Measurements from ENCODE around the gene JMJD4.
"Not testable (repeated sequence)": the region's sequence is repeated elsewhere in the genome, so short reads cannot be mapped to it uniquely, and the experiment has no call there.

JMJD4 gene

DNA sequence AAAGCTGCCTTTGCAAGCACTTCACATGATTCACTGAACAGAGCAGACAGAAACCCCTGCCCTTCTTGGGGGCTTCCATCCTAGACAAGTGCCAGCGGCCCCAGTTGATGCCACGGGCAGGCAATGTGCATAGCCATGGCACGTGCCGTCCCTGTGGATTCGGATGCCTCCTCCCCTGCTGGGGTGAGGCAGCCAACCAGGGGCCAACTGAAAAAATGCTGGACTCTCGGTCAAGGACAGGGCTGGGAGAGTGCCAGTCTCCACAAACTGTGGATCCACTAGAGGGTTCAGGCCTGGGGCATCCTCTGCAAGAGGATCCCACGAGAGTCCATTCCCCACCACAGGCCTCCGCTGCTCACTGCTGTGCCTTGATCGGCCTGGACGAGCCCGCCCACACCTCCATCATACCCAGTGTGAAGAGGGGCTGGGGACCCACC is 3.8 kb downstream of the JMJD4 start:
- no peak for DNase-seq

DNA sequence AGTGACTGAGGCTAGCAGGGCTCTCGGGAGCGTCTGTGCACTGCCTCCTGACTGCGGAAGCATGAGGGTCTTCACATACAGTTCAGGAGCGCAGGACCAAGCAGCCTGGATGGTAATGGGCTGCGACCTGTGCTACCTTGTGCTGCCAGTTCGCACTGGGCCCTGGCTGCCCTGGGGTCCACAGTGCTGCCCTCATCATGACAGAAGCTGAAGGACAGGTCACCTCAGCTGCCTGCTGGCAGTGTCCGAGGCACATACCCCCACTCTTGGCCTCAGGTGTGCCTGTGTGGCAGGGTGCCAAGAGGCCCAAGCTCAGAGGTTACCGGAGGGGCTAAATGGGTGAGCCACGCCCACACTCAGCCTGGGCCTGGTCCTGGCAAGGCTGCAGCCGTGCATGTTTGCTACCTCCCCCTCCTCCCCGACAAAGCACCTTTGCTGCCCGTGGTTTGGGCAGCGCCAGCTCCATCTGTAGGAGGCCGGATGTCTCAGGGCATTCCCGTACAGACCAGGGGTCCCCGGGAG is 4.4 kb downstream of the JMJD4 start:
- DNase-seq = no peak

DNA sequence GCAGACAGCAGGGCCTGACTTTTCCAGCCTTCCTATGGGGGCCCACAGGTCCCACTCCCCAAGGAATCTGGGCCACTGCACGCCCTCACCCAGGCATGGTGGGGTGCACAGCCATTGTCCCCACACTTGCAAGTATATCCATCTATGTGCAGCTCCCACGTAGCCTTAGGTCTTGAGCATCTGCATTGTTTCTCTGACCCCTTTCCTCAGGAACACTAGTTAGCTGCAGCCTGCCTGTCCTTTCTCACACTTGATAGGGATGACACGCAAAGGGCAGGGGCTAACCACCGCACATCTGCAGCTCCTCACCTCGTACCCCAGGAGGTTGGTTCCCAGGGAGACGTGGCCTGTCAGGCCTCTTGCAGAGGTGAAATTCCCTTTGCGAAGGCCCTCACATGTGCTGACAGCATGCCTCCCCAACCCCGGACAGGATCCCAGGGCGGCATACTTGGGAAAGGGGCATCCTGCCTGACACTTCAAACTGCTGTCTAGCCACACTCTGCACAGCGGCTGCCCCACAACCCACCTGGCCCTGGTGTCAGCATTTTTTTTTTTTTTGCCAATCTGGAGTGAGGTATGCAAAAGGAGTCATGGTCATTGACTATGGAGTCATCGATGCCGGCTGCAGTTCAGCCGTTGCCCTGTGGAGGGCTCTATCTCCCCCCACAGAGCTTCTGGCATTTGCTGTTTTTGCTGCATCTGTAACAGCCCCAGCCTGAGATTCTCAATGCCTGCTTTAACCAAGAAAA is 5.0 kb downstream of the JMJD4 start:
- DNase-seq = peak in 1 of 2 experiments; percentile 44

DNA sequence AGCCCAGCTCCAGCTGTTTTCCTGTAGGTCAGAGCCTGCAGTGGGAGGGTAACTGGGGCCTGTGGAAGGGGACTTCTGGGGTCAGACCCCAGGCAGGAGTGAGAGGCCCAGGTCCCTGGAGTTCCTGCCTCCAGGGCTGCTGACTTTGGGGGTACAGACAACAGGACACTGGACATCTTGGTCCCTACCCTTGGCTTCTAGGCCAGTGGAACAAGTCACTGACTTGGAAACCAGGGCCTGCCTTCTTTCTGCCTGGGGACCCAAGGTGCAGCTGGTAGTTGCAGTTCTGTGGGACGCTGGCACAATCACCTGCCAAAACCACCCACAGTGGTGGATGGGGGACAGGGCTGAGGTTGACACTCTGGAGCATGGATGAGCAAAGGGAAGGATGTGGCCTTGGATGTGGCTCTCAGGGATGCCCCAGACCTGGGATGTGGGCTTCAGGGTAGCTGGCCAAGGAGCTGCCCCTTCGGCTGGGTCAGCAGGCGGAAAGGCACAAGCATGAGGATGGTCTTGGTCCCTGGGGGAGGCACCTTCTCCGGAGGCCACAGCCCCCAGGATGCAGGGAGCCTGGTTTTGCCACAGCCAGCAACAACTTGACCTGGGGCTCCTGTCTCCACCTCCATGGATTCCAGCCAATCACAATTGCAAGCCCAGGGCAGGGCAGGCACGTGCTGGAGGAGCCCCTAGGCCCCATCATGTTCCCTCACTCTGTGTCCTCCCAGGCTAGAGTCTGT is 5.8 kb downstream of the JMJD4 start:
- DNase-seq = no peak

DNA sequence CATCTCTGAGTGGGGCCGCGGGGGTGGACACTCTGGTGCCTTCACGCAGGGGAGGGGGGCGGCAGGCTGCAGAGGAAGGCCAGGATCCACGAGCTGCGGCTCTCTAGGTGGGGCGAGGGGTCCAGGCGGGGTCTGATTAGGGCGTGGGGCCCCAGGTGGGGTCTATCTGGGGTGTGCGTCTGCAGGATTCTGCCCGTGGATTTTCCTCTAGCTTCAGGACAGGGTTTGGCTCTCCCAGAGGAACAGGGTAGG is 6.3 kb downstream of the JMJD4 start:
- no peak for DNase-seq

DNA sequence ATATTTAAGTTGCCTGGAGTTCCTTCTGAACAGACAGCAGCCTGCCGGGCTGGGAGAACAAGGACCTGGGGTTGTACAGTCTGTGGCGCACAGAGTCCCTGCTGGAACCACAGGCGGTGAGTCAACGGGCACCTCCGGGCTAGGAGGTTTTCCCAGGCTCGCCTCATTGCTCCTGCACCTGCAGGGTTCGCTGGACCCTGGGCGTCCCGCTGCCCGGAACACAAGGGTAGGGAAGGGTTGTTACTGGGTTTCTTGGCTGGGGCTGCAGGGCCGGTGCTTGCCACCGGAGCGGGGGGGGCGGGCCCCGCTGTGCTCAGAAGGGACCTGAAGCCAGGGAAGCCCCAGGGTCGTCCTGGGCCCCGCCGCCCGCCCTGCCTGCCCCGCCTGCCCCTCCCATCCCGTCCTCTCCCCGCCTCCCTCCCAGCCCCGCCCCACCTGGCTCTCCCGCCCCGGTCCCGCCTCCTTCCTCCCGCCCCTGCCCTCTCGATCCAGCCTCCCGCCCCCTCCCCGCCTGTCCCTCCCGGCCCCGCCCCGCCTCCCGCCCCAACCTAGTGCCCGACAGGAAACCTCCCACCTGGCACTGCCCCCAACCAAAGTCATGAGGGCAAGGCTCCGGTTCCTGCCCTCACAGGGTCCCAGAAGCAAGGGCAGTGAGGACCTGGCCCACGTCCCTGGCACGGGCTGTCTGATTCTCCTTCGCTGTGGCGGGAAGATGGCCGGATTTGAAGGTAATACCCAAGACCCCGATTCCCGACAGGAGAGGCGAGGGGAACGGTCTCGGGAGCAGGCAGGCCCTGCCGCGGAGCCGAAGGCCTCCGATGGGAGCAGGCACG is 6.8 kb downstream of the JMJD4 start:
- peak; percentile 60 to 75 for DNase-seq

DNA sequence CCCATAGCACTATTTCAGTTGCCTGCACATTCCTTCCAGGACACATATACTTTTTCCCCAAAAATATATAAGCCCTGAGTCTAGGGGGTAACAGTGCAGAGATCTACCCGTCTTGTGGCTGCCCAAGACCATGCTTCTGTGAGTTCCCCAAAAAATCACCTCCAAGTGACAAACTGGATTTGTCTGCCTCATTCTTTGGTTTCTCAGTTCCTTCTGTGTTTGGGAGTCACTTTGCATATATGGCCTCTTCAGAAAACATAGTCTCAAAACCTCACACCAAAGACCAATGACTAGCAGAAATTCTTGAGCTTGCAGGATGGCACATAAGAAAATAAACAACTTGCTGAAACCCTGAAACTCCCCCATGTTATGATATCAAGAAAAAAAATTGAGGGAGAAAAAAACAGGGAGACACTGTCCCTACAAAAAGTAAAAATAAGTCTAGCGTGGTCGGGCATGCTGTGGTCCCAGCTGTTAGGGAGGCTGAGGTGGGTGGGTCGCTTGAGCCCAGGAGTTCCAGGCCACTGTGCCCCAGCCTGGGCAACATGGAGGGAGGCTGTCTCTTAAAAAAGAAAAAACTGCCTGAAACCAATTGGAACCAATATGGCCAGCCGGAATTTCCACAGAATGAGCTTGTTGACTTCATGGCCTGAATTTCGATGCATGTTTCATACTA is 8.0 kb downstream of the JMJD4 start:
- no peak for DNase-seq

DNA sequence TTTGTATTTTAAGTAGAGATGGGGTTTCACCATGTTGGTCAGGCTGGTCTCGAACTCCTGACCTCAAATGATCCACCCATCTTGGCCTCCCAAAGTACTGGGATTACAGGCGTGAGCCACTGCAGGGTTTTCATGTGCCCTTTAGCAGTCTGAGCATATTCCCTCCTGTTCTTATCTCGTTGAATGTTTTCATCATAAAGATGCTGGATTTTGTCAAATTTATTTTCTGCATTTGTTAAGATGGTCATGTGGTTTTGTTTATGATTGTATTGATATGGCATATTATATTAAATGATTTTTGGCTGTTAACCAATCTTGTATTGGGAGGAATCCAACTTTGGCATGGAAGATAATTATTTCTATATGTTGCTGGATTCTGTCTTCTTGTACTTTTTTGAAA is 8.8 kb downstream of the JMJD4 start:
- no peak for DNase-seq

DNA sequence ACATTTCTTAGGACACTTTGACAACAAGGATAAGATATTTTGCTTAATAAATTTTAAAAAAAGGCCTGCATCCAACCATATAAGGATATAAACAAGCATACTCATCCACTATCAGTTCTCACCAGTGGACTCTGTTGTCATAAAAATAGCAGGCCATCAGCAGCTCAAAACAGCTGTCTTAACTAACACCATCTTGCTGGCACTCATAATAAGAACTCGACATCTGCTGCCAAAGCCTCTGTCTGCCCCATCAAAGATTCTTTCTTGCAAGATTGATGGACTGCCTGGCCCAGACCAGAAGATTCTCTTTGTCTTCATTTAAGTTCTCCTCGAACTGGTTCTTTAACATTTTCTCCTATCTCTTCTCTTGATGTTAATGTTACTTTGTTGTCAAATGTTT is 10.1 kb downstream of the JMJD4 start:
- DNase-seq = no peak

DNA sequence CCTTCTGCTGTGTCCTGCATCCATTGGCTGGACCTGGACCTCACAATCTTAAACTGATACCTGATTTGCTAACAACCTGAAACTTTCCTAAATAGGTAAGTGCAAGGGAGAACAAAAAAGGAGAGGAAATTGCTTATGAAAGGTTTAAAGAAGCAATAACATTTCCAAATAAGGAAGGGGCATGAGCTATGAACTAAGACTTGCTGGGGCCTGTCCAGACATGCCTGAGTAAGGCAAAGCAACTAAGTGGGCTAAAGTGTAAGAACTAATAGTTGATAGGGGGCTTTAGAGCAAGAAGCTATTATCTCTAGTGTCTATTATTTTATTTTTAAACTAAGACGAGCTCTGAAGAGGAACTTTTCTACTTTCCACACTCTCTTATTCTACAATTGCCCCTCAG is 11.6 kb downstream of the JMJD4 start:
- no peak for DNase-seq

DNA sequence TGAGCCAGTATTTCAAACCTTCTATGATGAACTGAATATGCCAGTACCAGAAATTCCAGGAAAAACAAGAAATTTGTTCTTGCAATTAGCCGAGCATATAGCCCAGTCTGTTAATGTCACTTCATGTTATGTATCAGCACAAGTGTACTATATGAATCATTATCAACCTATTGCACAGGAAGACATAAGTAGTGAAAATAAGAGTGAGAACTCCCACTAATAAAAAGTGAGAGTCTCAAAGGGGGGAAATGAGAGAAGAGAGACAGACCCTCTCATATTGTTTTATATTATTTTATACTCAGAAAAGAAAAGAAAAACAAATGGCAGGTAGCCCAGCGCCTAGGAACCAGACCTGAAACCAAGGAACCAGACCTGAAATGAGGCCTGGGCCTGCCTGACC is 16.2 kb downstream of the JMJD4 start:
- no peak for DNase-seq

DNA sequence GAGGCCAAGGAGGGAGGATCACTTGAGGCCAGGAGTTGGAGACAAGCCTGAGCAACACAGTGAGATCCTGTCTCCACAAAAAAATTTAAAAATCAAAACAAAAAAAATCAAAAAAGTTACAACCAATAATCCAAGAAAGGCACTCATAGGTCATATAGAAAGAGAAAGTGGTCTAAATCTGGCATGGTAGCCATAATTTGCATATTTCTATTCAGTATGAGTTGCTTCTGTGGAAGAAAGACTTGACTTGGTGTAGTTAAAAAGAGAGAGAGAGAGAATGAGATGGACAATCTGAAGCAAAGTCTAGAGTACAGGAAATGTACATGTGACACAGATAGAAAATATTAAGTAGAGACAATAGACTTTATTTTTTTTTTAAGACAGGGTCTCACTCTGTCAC is 22.5 kb downstream of the JMJD4 start:
- no peak for DNase-seq

DNA sequence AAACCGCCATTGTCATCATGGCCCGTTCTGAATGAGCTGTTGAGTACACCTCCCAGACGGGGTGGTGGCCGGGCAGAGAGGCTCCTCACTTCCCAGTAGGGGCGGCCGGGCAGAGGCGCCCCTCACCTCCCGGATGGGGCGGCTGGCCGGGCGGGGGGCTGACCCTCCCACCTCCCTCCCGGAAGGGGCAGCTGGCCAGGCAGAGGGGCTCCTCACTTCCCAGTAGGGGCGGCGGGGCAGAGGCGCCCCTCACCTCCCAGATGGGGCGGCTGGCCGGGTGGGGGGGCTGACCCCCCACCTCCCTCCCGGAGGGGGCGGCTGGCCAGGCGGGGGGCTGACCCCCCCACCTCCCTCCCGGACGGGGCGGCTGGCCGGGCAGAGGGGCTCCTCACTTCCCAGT is 24.6 kb downstream of the JMJD4 start:
- not testable (repeated sequence) for DNase-seq

DNA sequence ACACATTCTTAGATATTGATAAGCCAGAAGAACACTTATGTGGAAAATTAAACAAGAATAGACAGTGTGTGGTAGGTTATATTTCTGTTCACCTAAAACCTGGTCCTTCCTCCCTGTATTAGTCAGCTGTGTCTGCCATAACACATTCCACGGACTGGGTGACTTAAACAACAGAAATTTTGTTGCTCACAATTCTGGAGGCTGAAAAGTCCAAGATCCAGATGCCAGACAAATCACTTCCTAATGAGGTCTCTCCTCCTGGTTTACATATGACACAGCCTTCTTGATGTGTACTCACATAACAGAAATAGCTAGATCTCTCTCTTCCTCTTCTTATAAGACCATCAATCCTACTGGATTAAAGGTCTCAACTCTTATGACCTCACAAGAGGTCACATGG is 25.7 kb downstream of the JMJD4 start:
- no peak for DNase-seq

DNA sequence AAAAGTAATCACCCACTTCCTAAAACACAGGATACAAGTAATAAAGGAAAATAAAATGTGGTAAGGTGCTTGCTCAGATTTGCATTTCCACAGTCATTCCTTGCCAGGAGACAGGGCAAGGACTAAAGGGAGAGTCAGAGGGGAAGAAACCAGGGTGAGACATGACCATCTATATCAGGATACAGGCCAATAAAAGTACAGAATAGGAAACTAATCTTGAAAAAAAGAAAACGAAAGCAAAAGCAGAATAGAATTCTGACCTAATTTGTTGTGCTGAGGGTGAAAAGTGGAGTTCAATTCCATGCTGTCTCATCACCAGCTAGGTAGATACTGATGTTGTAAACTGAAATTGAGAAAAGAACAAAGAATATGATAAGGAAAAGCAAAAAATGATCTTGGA is 27.3 kb downstream of the JMJD4 start:
- no peak for DNase-seq

DNA sequence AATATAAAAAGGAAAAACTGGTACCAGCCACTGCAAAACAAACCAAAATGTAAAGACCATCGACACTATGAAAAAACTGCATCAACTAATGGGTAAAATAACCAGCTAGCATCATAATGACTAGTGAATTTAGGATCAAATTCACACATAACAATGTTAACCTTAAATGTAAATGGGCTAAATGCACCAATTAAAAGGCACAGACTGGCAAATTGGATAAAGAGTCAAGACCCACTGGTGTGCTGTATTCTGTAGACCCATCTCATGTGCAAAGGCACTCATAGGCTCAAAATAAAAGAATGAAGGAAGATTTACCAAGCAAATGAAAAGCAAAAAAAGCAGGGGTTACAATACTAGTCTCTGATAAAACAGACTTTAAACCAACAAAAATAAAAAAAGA is 33.5 kb downstream of the JMJD4 start:
- not testable (repeated sequence) for DNase-seq

DNA sequence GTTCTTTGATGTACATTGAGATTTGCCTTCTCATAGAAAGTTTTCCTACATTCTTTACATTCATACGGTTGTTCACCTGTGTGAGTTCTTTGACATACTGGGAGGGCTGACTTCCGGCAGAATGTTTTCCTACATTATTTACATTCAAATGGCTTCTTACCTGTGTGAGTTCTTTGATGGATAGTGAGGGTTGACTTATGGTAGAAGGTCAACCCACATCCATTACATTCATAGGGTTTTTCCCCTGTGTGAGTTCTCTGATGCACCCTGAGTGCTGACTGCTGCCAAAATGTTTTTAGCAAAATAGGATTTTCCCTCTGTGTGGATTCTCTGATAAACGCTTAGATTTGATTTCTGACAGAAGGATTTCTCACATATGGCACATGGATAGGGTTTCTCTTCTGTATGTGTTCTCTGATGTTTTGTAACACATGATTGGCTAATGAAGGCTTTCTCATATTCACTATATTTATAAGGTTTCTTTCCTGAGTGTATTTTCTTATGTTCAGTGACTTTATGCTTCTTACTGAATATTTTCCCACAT is 37.7 kb downstream of the JMJD4 start:
- no peak for DNase-seq

DNA sequence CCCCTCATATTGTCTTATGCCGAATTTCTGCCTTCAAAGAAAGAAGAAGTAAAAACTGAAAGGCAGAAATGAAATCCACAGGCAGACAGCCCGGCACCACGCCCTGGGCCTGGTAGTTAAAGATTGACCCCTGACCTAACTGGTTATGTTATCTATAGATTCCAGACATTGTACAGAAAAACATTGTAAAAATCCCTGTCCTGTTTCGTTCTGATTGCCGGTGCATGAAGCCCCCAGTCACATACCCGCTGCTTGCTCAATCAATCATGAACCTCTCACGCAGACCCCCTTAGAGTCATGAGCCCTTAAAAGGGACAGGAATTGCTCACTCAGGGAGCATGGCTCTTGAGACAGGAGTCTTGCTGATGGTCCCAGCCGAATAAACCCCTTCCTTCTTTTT is 49.3 kb downstream of the JMJD4 start:
- no peak for DNase-seq
